ENCODE results near the gene BRAP.
"Not testable (repeated sequence)": the region's sequence is repeated elsewhere in the genome, so short reads cannot be mapped to it uniquely, and the experiment has no call there.

Gene BRAP

DNA sequence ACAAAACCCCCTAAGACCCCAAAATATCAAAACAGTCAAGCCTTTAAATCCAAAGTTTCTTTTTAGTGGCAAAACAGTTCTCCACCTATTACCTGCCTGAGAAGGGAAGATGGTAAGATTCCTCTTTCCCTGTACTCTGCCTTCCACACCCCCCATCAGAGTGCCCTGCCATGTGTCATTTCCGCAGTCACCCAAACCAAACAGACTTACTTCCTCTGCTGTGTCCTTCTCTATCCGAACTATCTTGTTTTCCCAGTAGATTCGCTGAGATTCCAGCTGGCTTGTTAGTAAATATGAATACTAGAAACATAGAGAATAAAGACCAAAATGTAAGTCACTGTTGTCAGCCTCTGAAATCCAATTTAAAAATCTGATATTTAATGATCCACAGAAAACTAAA, 30.4 kb downstream of the BRAP start:
- no peak for DNase-seq (ENCODE audit: low read depth)
- TF ChIP-seq CTCF (IDR thresholded peaks at IDR 0.05; ENCODE audit: insufficient read depth, low read depth, low read length, missing control alignments) = no peak
- H3K4me3 ChIP-seq (ENCODE audit: low read depth, low read length) = no peak overlapping the region

- no peak for TF ChIP-seq CTCF (IDR thresholded peaks at IDR 0.05; ENCODE audit: insufficient read depth, low read depth, low read length, missing control alignments)
- DNase-seq (ENCODE audit: low read depth) = no peak
These were observed 32.2 kb downstream of the BRAP start for GRCh38 chr12:111653596-111653995.

DNA sequence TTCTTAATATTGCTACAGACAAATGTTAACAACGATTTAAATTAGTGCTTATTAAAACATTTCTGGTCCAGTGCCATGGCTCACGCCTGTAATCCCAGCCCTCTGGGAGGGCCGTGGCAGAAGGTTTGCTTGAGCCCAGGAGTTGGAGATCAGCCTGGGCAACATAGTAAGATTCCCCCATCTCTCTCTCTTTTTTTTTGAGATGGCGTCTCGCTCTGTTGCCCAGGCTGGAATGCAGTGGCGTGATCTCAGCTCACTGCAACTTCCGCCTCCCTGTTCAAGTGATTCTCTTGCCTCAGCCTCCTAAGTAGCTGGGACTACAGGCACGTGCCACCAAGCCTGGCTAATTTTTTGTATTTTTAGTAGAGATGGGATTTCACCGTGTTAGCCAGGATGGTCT, 33.2 kb downstream of the BRAP start:
- not testable (repeated sequence) for H3K4me3 ChIP-seq (ENCODE audit: low read depth, low read length); DNase-seq (ENCODE audit: low read depth)

More at GRCh38 chr12:111653596-111653995, 32.2 kb downstream of the BRAP start:
- H3K4me3 ChIP-seq (ENCODE audit: low read depth, low read length) = no peak overlapping the region

DNA sequence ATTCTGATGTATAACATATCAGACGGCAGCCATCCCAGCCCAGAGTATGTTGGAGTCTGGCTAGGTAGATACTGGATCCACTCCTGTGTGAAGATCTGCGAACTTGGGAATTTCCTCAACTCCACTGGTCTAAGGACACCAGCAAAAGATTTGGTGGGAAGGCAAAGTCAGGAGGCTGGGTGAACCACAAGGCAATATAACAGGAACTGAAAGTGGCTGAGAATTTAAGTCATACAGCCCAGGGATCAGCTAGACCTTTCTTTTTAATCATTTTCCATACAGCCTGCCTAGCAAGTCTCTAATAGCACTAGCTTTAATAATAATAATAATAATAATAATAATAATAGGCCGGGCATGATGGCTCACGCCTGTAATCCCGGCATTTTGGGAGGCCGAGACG, 34.8 kb downstream of the BRAP start:
- no peak for DNase-seq (ENCODE audit: low read depth)
- TF ChIP-seq CTCF (IDR thresholded peaks at IDR 0.05; ENCODE audit: insufficient read depth, low read depth, low read length, missing control alignments) = no peak
- no peak overlapping the region for H3K4me3 ChIP-seq (ENCODE audit: low read depth, low read length)

GRCh38 chr12:111645433-111645832, 40.3 kb downstream of the BRAP start:
- no peak for DNase-seq (ENCODE audit: low read depth)

GRCh38 chr12:111643427-111643826, 42.3 kb downstream of the BRAP start:
- no peak for TF ChIP-seq CTCF (IDR thresholded peaks at IDR 0.05; ENCODE audit: insufficient read depth, low read depth, low read length, missing control alignments)
- no peak for DNase-seq (ENCODE audit: low read depth)
- no peak overlapping the region for H3K4me3 ChIP-seq (ENCODE audit: low read depth, low read length)

More at GRCh38 chr12:111645433-111645832, 40.3 kb downstream of the BRAP start:
- no peak overlapping the region for H3K4me3 ChIP-seq (ENCODE audit: low read depth, low read length)
- TF ChIP-seq CTCF (IDR thresholded peaks at IDR 0.05; ENCODE audit: insufficient read depth, low read depth, low read length, missing control alignments) = no peak

DNA sequence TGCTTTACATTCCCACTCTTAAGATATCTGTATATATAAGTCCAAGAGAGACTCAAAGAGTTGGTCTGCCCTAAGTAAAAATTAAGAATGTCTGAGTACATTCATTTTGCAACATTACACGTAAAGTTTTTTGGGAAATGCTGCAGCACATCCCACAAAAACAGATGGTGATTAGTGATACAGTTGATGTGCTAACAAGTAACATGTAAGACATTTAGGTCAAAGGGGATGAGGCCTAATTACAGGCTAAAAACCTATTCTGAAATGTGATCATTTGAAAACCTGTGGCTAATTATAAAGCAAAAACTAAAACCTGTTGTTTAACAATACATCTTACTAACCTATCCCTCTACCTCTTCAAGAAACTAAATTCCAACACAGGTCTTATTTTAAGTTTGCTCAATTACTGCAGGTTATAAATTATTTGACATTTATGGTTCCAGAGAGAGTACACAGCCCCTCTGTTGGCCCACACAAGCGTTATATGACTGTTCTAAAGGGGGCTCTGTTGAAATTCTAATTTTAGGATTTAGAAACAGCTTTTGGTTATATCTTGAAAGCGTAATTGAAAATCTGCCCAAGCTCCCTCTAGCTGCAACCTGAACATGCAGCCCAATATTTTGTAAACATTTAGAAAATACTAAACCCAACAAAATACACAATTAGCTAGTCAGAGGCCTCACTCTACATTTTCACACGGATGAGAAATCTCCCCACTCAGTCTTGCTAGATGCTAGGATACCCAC, 42.9 kb downstream of the BRAP start:
- no peak for DNase-seq (ENCODE audit: low read depth)
- no peak overlapping the region for H3K4me3 ChIP-seq (ENCODE audit: low read depth, low read length)
- TF ChIP-seq CTCF (IDR thresholded peaks at IDR 0.05; ENCODE audit: insufficient read depth, low read depth, low read length, missing control alignments) = no peak

All from GM12865 (cell line).